ENCODE data around the gene EIF6.
"Not testable (repeated sequence)": the region's sequence is repeated elsewhere in the genome, so short reads cannot be mapped to it uniquely, and the experiment has no call there.

Gene EIF6

DNA sequence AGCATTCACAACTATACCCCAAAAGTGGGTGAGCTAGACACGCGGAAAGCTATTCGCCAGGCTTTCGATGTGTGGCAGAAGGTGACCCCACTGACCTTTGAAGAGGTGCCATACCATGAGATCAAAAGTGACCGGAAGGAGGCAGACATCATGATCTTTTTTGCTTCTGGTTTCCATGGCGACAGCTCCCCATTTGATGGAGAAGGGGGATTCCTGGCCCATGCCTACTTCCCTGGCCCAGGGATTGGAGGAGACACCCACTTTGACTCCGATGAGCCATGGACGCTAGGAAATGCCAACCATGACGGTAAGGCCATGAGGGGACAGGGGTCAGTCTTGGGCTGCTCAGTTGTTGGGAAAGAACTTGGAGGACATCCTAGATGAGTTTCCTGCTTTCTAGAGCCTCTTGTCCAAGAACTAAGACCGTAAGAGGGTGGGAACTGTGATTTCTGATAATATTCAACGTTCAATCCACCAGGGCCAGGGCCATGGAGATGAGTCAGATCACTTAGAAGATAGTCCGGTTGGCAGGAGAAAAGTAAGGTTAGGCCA is 30.0 kb downstream of the EIF6 start:
- no peak for DNase-seq (ENCODE audit: low read depth)
- no peak for TF ChIP-seq CTCF (IDR thresholded peaks at IDR 0.05; ENCODE audit: control insufficient read depth, extremely low read depth, insufficient read depth)
- no peak overlapping the region for H3K4me3 ChIP-seq (ENCODE audit: low read depth, low read length)

DNA sequence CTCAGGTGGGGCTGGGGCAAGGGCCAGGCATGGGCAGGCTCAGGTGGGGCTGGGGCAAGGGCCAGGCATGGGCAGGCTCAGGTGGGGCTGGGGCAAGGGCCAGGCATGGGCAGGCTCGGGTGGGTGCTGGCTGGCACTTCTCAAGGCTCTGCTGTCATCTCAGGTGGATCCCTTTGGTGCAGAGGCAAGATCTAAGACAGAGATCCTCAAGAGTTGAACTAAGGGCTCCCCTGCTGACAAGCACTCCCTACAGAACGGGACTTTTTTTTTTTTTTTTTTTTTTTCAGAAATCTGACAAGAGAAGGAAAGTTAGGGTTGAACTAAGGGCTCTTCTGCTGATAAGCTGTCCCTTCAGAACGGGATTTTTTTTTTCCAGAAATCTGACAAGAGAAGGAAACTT is 31.6 kb downstream of the EIF6 start:
- no peak overlapping the region for H3K4me3 ChIP-seq (ENCODE audit: low read depth, low read length)
- no peak for TF ChIP-seq CTCF (IDR thresholded peaks at IDR 0.05; ENCODE audit: control insufficient read depth, extremely low read depth, insufficient read depth)
- DNase-seq (ENCODE audit: low read depth), result no peak

GRCh38 chr20:35252598-35252997 is 32.0 kb downstream of the EIF6 start:
- H3K4me3 ChIP-seq (ENCODE audit: low read depth, low read length), result not testable (repeated sequence)

DNA sequence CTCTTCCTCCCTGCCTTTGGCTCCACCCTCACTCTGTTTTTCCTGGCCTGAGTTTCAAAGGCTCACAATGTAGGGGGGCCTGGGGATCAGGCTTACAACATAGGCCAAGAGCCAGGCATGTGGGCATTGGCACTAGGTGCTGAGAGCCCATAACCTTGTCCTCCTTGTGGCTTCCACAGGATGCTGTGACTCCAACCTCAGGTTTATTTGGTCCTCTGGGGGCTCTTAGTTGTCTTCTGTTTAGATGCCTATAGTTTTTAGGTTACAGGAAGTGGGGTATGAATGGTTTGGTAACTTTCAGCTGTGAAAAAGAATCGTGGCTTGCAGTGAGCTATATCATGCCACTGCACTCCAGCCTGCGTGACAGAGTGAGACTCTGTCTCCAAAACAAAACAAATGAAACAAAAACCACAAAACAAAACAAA is 32.5 kb downstream of the EIF6 start:
- TF ChIP-seq CTCF (IDR thresholded peaks at IDR 0.05; ENCODE audit: control insufficient read depth, extremely low read depth, insufficient read depth), result no peak

More at GRCh38 chr20:35252598-35252997, 32.0 kb downstream of the EIF6 start:
- DNase-seq (ENCODE audit: low read depth), result not testable (repeated sequence)

DNA sequence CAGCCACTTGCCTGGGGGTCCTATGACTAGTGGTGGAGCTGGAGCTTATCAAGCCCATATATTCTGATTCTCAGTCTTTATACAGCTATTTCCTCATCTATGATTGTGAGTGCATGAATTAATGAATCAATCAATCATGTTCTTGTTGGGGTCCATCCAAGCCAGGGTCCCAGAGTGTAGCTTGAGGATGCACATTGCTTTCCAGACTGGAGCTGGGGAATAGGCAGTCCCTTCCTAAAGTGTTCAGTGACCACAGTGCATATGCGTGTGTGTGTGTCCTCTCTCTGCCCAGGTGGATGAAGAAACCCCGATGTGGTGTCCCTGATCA is 33.0 kb downstream of the EIF6 start:
- no peak for DNase-seq (ENCODE audit: low read depth)
- no peak overlapping the region for H3K4me3 ChIP-seq (ENCODE audit: low read depth, low read length)
- no peak for TF ChIP-seq CTCF (IDR thresholded peaks at IDR 0.05; ENCODE audit: control insufficient read depth, extremely low read depth, insufficient read depth)

More for the DNA sequence above, 32.5 kb downstream of the EIF6 start:
- DNase-seq (ENCODE audit: low read depth), result no peak
- no peak overlapping the region for H3K4me3 ChIP-seq (ENCODE audit: low read depth, low read length)

DNA sequence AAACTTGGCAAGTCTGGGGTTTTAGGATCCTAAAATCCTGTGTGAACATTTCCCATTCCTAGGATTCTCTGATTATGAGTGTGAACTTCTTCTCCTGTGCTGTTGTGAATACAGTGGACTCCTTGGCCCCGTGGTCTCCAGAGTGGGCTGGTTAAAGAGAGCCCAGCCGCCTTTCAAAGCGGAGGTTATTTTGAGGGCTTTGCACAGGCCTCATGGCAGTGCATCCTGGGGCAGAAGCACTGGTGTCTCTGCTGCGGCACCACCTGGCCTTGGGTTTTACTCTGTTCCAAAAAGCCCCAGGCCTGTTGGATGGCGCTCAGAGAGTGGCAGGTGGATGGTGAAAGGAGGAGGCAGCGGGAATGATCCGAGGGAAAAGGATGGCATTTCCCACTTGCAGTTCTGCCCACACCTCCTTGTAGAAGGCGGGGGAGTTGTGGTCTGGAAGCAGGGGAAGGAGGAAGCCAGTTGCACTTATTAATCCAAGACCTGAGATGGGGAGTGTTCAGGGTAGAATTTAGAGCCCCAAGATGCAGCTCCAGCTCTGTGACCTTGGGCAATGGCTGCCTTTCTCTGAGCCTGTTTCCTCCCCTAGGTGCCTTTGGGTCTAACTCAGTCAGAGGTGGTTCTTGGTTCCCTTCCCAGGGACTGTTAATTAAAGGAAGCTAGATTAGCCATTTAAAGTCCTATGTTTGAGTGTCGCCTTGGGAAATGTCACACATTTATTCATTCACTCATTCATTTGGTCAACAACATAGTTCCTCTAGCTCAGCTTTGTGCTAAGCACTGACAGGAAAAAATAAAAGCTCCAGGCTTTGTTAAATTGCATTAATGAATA is 35.7 kb downstream of the EIF6 start:
- H3K4me3 ChIP-seq (ENCODE audit: low read depth, low read length), result no peak overlapping the region
- DNase-seq (ENCODE audit: low read depth), result no peak
- TF ChIP-seq CTCF (IDR thresholded peaks at IDR 0.05; ENCODE audit: control insufficient read depth, extremely low read depth, insufficient read depth), result no peak

DNA sequence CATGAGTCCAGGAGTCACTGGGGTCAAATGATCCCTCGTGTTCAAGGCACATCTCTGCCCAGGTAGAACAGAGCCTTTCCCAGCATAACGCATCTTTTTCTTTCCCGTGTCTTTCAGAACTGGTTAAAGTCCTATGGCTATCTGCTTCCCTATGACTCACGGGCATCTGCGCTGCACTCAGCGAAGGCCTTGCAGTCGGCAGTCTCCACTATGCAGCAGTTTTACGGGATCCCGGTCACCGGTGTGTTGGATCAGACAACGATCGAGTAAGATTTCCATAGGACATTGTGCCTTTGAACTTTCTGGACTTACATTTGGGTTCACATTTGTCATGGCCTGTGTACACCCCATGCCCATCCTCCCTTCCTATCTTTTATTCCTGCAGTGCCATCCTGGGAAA is 37.8 kb downstream of the EIF6 start:
- no peak for DNase-seq (ENCODE audit: low read depth)
- no peak overlapping the region for H3K4me3 ChIP-seq (ENCODE audit: low read depth, low read length)
- TF ChIP-seq CTCF (IDR thresholded peaks at IDR 0.05; ENCODE audit: control insufficient read depth, extremely low read depth, insufficient read depth), result no peak

All from LNCaP clone FGC (cell line).